Activated CD8-positive, alpha-beta T cell treated with anti-CD3 and anti-CD28 coated beads for 36 hours (primary cell): ENCODE data around the gene CPA5. TPM values are rescaled to one million over a fixed set of nuclear protein-coding genes. Genes with fewer than 3 reads are reported as not detected.

Experiments used
- ATAC-seq: fragments of 200-7000 bp; cut with Tn5 transposase; one replicate; pipeline ENCODE4 v1.10.0; 2021; ENCODE audit warnings: mild to moderate bottlenecking, moderate library complexity
- CTCF ChIA-PET: fragments of 350-600 bp; sonication (Branson Sonifier 250); formaldehyde crosslinking; loops from one replicate; lab custom pipeline; 2021; ENCODE audit warnings: antibody characterized with exemption; lab: Charles Lee
- POLR2A ChIA-PET: fragments of 350-600 bp; sonication (Branson Sonifier 250); formaldehyde crosslinking; loops from one replicate; lab custom pipeline; 2021; ENCODE audit warnings: antibody characterized with exemption; lab: Charles Lee
- DNase-seq: peaks from one replicate; pipeline ENCODE4 v3.0.0-alpha.2; 2020
- H3K27ac Mint-ChIP-seq: one replicate; pipeline ENCODE4 v1.8.0; 2021; ENCODE audit warnings: mild to moderate bottlenecking, mixed read lengths
- H3K27me3 Mint-ChIP-seq: one replicate; pipeline ENCODE4 v1.8.0; 2021; ENCODE audit warnings: mixed read lengths
- H3K36me3 Mint-ChIP-seq: one replicate; pipeline ENCODE4 v1.8.0; 2021; ENCODE audit warnings: low read depth, mixed read lengths
- H3K4me1 Mint-ChIP-seq: one replicate; pipeline ENCODE4 v1.8.0; 2021; ENCODE audit warnings: low read depth, mixed read lengths
- H3K4me3 Mint-ChIP-seq: one replicate; pipeline ENCODE4 v1.8.0; 2021; ENCODE audit warnings: mild to moderate bottlenecking, moderate library complexity, mixed read lengths
- H3K9me3 Mint-ChIP-seq: one replicate; pipeline ENCODE4 v1.8.0; 2021; ENCODE audit warnings: mixed read lengths
- CTCF ChIP-seq: fragments of 200-600 bp; IDR thresholded peaks from one replicate; pipeline ENCODE4 v1.8.0; 2022; ENCODE audit warnings: antibody characterized with exemption, mild to moderate bottlenecking
- intact Hi-C: fragments of 100-400 bp; cut with micrococcal nuclease; formaldehyde crosslinking; loops from one replicate; pipeline ENCODE4 v1.10.0; 2022
- total RNA-seq, 2 experiments: library from RNA; stranded (reverse); gene quantifications; one replicate each; pipeline ENCODE4 v1.2.3, GENCODE V29; 2021

Gene CPA5
- total RNA-seq, 2 experiments from 2014 or later: 0.25 to 0.88 TPM

GRCh38 chr7:130365511-130366441 is 21.2 kb downstream of the CPA5 start:
- H3K36me3 Mint-ChIP-seq: no peaks in the 10 kb centered on the region
- CTCF ChIA-PET: no interaction called here

GRCh38 chr7:130366564-130366963 is 21.9 kb downstream of the CPA5 start:
- TF ChIP-seq CTCF: no peak
- DNase-seq (no peak), ATAC-seq (no peak)
- Mint-ChIP-seq H3K36me3 (no peaks in the 10 kb centered on the region), H3K4me3 (no peak overlapping the region), H3K27me3 (no peaks in the 10 kb centered on the region), H3K9me3 (peaks cover 3% of the 10 kb centered on the region), H3K27ac (peak overlapping the region; percentile 57), H3K4me1 (peaks cover 28% of the 10 kb centered on the region)
- CTCF ChIA-PET: no interaction called here
- intact Hi-C loops: no loop called here
- POLR2A ChIA-PET: no interaction called here

More at GRCh38 chr7:130365511-130366441, 21.2 kb downstream of the CPA5 start:
- peak; percentile 74 for DNase-seq
- Mint-ChIP-seq H3K27ac (peak overlapping the region; percentile 22), H3K27me3 (no peaks in the 10 kb centered on the region), H3K4me1 (peaks cover 28% of the 10 kb centered on the region), H3K4me3 (no peak overlapping the region), H3K9me3 (peaks cover 3% of the 10 kb centered on the region)
- POLR2A ChIA-PET: no interaction called here
- peak; percentile 43 for ATAC-seq
- no peak for TF ChIP-seq CTCF
- intact Hi-C loops: no loop called here

- H3K36me3 Mint-ChIP-seq: no peaks in the 10 kb centered on the region
- ATAC-seq (peak; percentile 37), DNase-seq (peak; percentile 42)
- TF ChIP-seq CTCF: no peak
- intact Hi-C loops: no loop called here
- CTCF ChIA-PET: no interaction called here
- H3K4me3 Mint-ChIP-seq: peak overlapping the region; percentile 35
- POLR2A ChIA-PET: interaction anchor here (0.6 to 1.3 kb wide), 3 partner anchors 73 to 139 kb away, joined by 3 read pairs; partner anchors contain the start of gene CEP41
- H3K27ac Mint-ChIP-seq: peak overlapping the region; percentile 57
- peaks cover 3% of the 10 kb centered on the region for H3K9me3 Mint-ChIP-seq
- no peaks in the 10 kb centered on the region for H3K27me3 Mint-ChIP-seq
- peaks cover 28% of the 10 kb centered on the region for H3K4me1 Mint-ChIP-seq
These were observed 22.6 kb downstream of the CPA5 start for GRCh38 chr7:130367088-130367755.

GRCh38 chr7:130367836-130368746 is 23.5 kb downstream of the CPA5 start:
- H3K27ac Mint-ChIP-seq: no peak overlapping the region
- ATAC-seq: no peak
- H3K4me1 Mint-ChIP-seq: peaks cover 28% of the 10 kb centered on the region
- ChIA-PET CTCF (interaction anchor here (1.0 kb wide), 1 partner anchor 74 kb away, joined by 3 read pairs; no protein-coding TSS in a partner anchor), POLR2A (interaction anchor here (0.7 to 1.3 kb wide), 4 partner anchors 23 to 74 kb away, joined by 3 read pairs; partner anchors contain the start of genes CEP41 and CPA5)
- DNase-seq: no peak
- no peak overlapping the region for H3K4me3 Mint-ChIP-seq
- TF ChIP-seq CTCF: no peak
- peaks cover 3% of the 10 kb centered on the region for H3K9me3 Mint-ChIP-seq
- H3K27me3 Mint-ChIP-seq: no peaks in the 10 kb centered on the region
- intact Hi-C loops: no loop called here
- H3K36me3 Mint-ChIP-seq: no peaks in the 10 kb centered on the region
